ENCODE data around the gene TRPV4. TPM values are rescaled to one million over a fixed set of nuclear protein-coding genes. Genes with fewer than 3 reads are reported as not detected.

Gene TRPV4
- total and polyA plus RNA-seq, 9 of the 15 experiments (the other 6 are each of a cell fraction or from before 2014, with no cell fraction given) = 0.13 TPM; not detected in 8

DNA sequence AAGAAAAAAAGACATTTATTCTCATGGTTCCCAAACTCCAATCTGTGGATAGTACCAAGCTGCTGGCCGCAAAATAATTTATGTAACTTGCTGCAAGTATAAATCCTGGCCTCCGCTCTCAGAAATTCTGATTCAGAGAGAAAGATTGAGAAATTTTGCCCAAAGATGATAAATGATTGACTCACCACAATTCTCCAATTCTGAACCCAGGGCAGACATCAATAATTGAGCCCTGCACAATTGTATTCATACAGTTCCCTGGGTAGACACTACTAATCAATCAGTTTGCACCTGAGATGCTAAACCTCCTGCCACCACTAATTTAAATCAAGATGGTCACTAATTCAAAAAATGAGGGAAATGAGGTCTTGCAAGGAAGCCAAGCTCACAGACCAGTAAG, 38.2 kb downstream of the TRPV4 start:
- no peak for DNase-seq (ENCODE audit: extremely low read depth in 1 of 4, low spot score in 3 of 4)
- H4K20me1 ChIP-seq (replicated peaks; ENCODE audit: control insufficient read depth, insufficient read depth, low read length) = no peaks in the 10 kb centered on the region
- H3K27me3 ChIP-seq (ENCODE audit: control insufficient read depth in 2 of 2, insufficient read depth in 2 of 2, low read length in 2 of 2) = peaks cover 9 to 44% of the 10 kb centered on the region in 2 experiments
- POLR2A ChIA-PET = interaction anchor here (0.6 to 0.8 kb wide), 2 partner anchors 13 to 65 kb away, joined by 3 read pairs; no protein-coding TSS in a partner anchor
- CTCF ChIA-PET (ENCODE audit: low intra/inter-chr PET ratio) = no interaction called here
- no peak overlapping the region for H3K4me3 ChIP-seq
- 9% methylated on average over 2 of the region's 2 CpGs for WGBS (ENCODE audit: insufficient coverage, low coverage, missing lambda C conversion rate)
- no peak for ATAC-seq
- in situ Hi-C loops (cut with MboI) = no loop called here
- TF ChIP-seq ZBTB17 (CRISPR knock-in tag; IDR thresholded peaks at IDR 0.05) (peak; percentile 92), NR3C1 (CRISPR knock-in tag; IDR thresholded peaks at IDR 0.05) (no peak), MLLT1 (IDR thresholded peaks at IDR 0.05) (peak in 1 of 2 experiments; percentile 98; a peak in 2 of 4 replicates), REST (IDR thresholded peaks at IDR 0.05; ENCODE audit: borderline replicate concordance) (peak; percentile 44), REST (CRISPR knock-in tag; IDR thresholded peaks at IDR 0.05; ENCODE audit: low read depth) (no peak)
- TF ChIP-seq, protein P1, sequence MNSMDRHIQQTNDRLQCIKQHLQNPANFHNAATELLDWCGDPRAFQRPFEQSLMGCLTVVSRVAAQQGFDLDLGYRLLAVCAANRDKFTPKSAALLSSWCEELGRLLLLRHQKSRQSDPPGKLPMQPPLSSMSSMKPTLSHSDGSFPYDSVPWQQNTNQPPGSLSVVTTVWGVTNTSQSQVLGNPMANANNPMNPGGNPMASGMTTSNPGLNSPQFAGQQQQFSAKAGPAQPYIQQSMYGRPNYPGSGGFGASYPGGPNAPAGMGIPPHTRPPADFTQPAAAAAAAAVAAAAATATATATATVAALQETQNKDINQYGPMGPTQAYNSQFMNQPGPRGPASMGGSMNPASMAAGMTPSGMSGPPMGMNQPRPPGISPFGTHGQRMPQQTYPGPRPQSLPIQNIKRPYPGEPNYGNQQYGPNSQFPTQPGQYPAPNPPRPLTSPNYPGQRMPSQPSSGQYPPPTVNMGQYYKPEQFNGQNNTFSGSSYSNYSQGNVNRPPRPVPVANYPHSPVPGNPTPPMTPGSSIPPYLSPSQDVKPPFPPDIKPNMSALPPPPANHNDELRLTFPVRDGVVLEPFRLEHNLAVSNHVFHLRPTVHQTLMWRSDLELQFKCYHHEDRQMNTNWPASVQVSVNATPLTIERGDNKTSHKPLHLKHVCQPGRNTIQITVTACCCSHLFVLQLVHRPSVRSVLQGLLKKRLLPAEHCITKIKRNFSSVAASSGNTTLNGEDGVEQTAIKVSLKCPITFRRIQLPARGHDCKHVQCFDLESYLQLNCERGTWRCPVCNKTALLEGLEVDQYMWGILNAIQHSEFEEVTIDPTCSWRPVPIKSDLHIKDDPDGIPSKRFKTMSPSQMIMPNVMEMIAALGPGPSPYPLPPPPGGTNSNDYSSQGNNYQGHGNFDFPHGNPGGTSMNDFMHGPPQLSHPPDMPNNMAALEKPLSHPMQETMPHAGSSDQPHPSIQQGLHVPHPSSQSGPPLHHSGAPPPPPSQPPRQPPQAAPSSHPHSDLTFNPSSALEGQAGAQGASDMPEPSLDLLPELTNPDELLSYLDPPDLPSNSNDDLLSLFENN (IDR thresholded peaks at IDR 0.05; ENCODE audit: low read depth in 2 of 2, low read length in 2 of 2) = peak in 1 of 2 experiments; percentile 81; a peak in 1 of 4 replicates
- TF ChIP-seq, protein P2, sequence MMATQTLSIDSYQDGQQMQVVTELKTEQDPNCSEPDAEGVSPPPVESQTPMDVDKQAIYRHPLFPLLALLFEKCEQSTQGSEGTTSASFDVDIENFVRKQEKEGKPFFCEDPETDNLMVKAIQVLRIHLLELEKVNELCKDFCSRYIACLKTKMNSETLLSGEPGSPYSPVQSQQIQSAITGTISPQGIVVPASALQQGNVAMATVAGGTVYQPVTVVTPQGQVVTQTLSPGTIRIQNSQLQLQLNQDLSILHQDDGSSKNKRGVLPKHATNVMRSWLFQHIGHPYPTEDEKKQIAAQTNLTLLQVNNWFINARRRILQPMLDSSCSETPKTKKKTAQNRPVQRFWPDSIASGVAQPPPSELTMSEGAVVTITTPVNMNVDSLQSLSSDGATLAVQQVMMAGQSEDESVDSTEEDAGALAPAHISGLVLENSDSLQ (IDR thresholded peaks at IDR 0.05) = 0 out of 2 replicates have a peak, but pooled peaks have one; percentile 8
- no peak overlapping the region for H2AFZ ChIP-seq (ENCODE audit: low read depth, low read length)
- no peak overlapping the region for H3K4me2 ChIP-seq (ENCODE audit: insufficient read depth, low read length)
- H3K27ac ChIP-seq (ENCODE audit: extremely low read depth, low read depth, low read length) = no peak overlapping the region
- H3K36me3 ChIP-seq (ENCODE audit: control insufficient read depth, insufficient read depth, low read length) = no peaks in the 10 kb centered on the region
- no peak for FAIRE-seq
- no peaks in the 10 kb centered on the region for H3K79me2 ChIP-seq (ENCODE audit: control insufficient read depth, insufficient read depth, low read length)
- intact Hi-C loops (cut with micrococcal nuclease) = no loop called here
- no peak overlapping the region for H3K9ac ChIP-seq (ENCODE audit: insufficient read depth in 1 of 2, low read depth in 2 of 2, low read length in 2 of 2)
- H3K4me1 ChIP-seq (replicated peaks in 1 of 2; ENCODE audit: control insufficient read depth in 2 of 2, insufficient read depth in 2 of 2, low read length in 2 of 2) = peaks cover 0 to 6% of the 10 kb centered on the region in 2 experiments; a peak in 1 of 5 replicates
- no TSS peak for BruUV-seq (replicated peaks)
- no peaks in the 10 kb centered on the region; the same call in 1 of the 2 replicates for H3K9me3 ChIP-seq (replicated peaks; ENCODE audit: control insufficient read depth, insufficient read depth, low read depth, low read length)
- no peaks in the 10 kb centered on the region for H3K9me1 ChIP-seq (ENCODE audit: control insufficient read depth, insufficient read depth, low read length)
